HG03520 (cell line): ENCODE measurements around the gene CD209.
"Not testable (repeated sequence)": the region's sequence is repeated elsewhere in the genome, so short reads cannot be mapped to it uniquely, and the experiment has no call there.

Source experiments
- ATAC-seq: cut with Tn5 transposase; IDR thresholded peaks from one replicate; pipeline ENCODE4 v1.9.1; 2021; ENCODE audit warnings: mild to moderate bottlenecking, moderate library complexity; ENCODE audit not compliant: unreplicated experiment

CD209 gene

GRCh38 chr19:7769171-7769570 is 21.8 kb upstream of the CD209 start:
- ATAC-seq: no peak

- ATAC-seq: no peak
These were observed 20.2 kb upstream of the CD209 start for GRCh38 chr19:7767487-7767886.

GRCh38 chr19:7766535-7766934 is 19.2 kb upstream of the CD209 start:
- no peak for ATAC-seq

GRCh38 chr19:7765043-7765442 is 17.7 kb upstream of the CD209 start:
- ATAC-seq: not testable (repeated sequence)

- not testable (repeated sequence) for ATAC-seq
These were observed 16.8 kb upstream of the CD209 start for GRCh38 chr19:7764157-7764556.

GRCh38 chr19:7763696-7764095 is 16.4 kb upstream of the CD209 start:
- ATAC-seq: no peak

GRCh38 chr19:7762719-7763293 is 15.5 kb upstream of the CD209 start, which contains the start of gene CLEC4M:
Gene CLEC4M (plus strand): TSS chr19:7763243. CDS start chr19:7763267, 24 bp downstream.
- ATAC-seq: no peak

- ATAC-seq: no peak
These were observed 11.8 kb upstream of the CD209 start for GRCh38 chr19:7759156-7759555.

- ATAC-seq: no peak
These were observed 10.0 kb upstream of the CD209 start for GRCh38 chr19:7757358-7757757.

GRCh38 chr19:7756258-7756657 is 8.9 kb upstream of the CD209 start:
- ATAC-seq: no peak

GRCh38 chr19:7751157-7751783 is 3.9 kb upstream of the CD209 start:
- ATAC-seq: no peak

- no peak for ATAC-seq
These were observed 1.4 kb upstream of the CD209 start for GRCh38 chr19:7748756-7749155.

GRCh38 chr19:7748171-7748570 is 837 bp upstream of the CD209 start:
- no peak for ATAC-seq

GRCh38 chr19:7746306-7746705 is 1.0 kb downstream of the CD209 start:
- not testable (repeated sequence) for ATAC-seq

- ATAC-seq: no peak
These were observed 2.3 kb downstream of the CD209 start for GRCh38 chr19:7744871-7745650.

- no peak for ATAC-seq
These were observed 3.0 kb downstream of the CD209 start for GRCh38 chr19:7744199-7744786.

- no peak for ATAC-seq
These were observed 3.9 kb downstream of the CD209 start for GRCh38 chr19:7743425-7743841.

GRCh38 chr19:7742991-7743390 is 4.3 kb downstream of the CD209 start:
- ATAC-seq: no peak

GRCh38 chr19:7742575-7742974 is 4.8 kb downstream of the CD209 start:
- ATAC-seq: no peak

- ATAC-seq: no peak
These were observed 6.7 kb downstream of the CD209 start for GRCh38 chr19:7740682-7741054.

GRCh38 chr19:7739801-7740681 is 7.3 kb downstream of the CD209 start:
- ATAC-seq: no peak
